ENCODE results near the gene FBXO4. TPM values are rescaled to one million over a fixed set of nuclear protein-coding genes. Genes with fewer than 3 reads are reported as not detected.

FBXO4 gene
- total RNA-seq, 1 experiment from 2014 or later, result 30.4 TPM

DNA sequence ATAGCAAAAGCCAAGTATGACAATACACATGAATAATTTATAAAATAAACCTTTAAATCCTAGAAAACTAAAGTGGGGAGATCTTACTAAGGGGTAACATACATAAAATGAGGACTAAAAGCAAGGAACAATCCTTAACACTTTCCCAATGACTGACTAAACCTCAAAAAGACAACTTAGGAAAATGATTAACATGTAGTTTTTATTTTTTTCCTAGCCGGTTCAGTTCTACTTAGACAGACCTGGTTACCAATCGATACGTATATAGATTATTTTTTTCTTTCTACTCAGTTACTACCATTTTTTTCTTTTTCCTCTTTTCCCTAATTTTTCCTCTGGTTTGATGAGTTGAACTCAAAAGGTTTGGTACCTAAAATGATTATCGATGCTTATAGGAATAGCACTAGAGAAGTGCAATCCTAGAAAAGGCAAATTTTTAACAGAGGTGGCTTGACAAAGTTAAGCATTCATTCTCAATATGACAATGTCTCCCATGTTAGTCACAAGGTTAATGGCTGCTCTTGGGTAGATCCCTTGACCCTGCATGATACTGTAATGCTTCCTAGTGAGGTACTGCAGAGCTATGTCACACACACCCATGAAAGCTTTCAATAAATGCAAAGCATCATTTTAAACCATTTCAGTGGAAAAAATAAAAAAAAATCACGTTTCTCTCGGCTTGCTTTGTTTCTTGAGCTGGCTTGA, 41.5 kb downstream of the FBXO4 start:
- no TSS peak for BruUV-seq (replicated peaks)
- TF ChIP-seq CTCF (conservative IDR thresholded peaks at IDR 0.05) (no peak), EZH2 (IDR thresholded peaks at IDR 0.05; ENCODE audit: low read depth) (no peak)
- Histone ChIP-seq H3K9me3 (ENCODE audit: insufficient read depth, low read depth) (no peaks in the 10 kb centered on the region), H3K4me3 (no peak overlapping the region), H3K79me2 (ENCODE audit: low read depth) (no peaks in the 10 kb centered on the region), H3K27me3 (ENCODE audit: insufficient read depth, low read depth) (no peaks in the 10 kb centered on the region), H3F3A (ENCODE audit: insufficient read depth, low read depth) (no peaks in the 10 kb centered on the region), H3K9me2 (ENCODE audit: insufficient read depth) (no peaks in the 10 kb centered on the region), H3K36me3 (ENCODE audit: low read depth) (no peaks in the 10 kb centered on the region), H3K27ac (no peak overlapping the region), H3K4me1 (replicated peaks; ENCODE audit: insufficient read depth) (no peaks in the 10 kb centered on the region), H2AFZ (no peak overlapping the region), H4K20me1 (ENCODE audit: insufficient read depth) (no peaks in the 10 kb centered on the region), H3K4me2 (no peak overlapping the region)
- CTCF ChIA-PET, result interaction anchor here (0.6 kb wide), 1 partner anchor 107 kb away, joined by 3 read pairs; no protein-coding TSS in a partner anchor
- intact Hi-C loops (cut with micrococcal nuclease; ENCODE audit: unreplicated experiment), result no loop called here
- no peak for DNase-seq
- POLR2A ChIA-PET (ENCODE audit: unreplicated experiment), result no interaction called here

- Histone ChIP-seq H3K4me2 (no peak overlapping the region), H3K27me3 (ENCODE audit: insufficient read depth, low read depth) (no peaks in the 10 kb centered on the region), H4K20me1 (ENCODE audit: insufficient read depth) (no peaks in the 10 kb centered on the region), H3K79me2 (ENCODE audit: low read depth) (no peaks in the 10 kb centered on the region), H3K4me1 (replicated peaks; ENCODE audit: insufficient read depth) (no peaks in the 10 kb centered on the region), H3K9me3 (ENCODE audit: insufficient read depth, low read depth) (no peaks in the 10 kb centered on the region), H2AFZ (no peak overlapping the region), H3F3A (ENCODE audit: insufficient read depth, low read depth) (no peaks in the 10 kb centered on the region), H3K9me2 (ENCODE audit: insufficient read depth) (no peaks in the 10 kb centered on the region), H3K27ac (no peak overlapping the region), H3K36me3 (ENCODE audit: low read depth) (no peaks in the 10 kb centered on the region), H3K4me3 (no peak overlapping the region)
- no peak for TF ChIP-seq EZH2 (IDR thresholded peaks at IDR 0.05; ENCODE audit: low read depth)
- no peak for TF ChIP-seq CTCF (conservative IDR thresholded peaks at IDR 0.05)
- no TSS peak for BruUV-seq (replicated peaks)
- DNase-seq, result peak in 1 of 2 experiments; percentile 26
- ChIA-PET POLR2A (ENCODE audit: unreplicated experiment) (interaction anchor here (0.6 kb wide), 1 partner anchor 197 kb away, joined by 3 read pairs; no protein-coding TSS in a partner anchor), CTCF (interaction anchor here (0.6 kb wide), 1 partner anchor 108 kb away, joined by 3 read pairs; no protein-coding TSS in a partner anchor)
- intact Hi-C loops (cut with micrococcal nuclease; ENCODE audit: unreplicated experiment), result no loop called here
Observed at GRCh38 chr5:41967401-41967800, 42.3 kb downstream of the FBXO4 start.

DNA sequence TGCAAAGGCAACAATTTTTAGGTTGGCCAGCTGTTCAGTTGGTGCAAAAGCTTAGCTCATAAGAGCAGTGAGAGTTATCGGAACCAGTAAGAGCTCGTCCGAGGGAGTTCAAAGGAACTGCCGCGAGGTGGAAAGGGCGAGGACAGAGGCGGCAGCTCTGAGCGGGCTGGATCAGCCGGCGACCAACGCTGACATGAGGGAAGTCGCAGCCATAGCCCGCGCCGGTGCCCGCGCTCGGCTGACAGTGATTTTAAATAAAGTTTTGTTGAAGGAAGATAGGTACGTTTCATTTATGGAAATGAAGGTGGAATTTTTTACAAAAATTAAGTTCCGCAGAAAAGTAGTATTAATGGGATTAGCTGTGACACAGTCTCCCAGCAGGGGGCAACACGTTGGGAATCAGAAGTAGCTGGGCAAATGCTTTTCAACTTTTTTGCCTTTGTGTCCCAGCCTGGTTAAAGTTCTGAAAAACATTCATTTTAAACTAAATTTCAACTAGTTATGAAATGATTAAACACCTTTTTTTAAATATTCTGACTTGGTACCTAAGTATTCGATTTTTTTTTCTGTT, 43.2 kb downstream of the FBXO4 start:
- Histone ChIP-seq H4K20me1 (ENCODE audit: insufficient read depth) (no peaks in the 10 kb centered on the region), H3K4me1 (replicated peaks; ENCODE audit: insufficient read depth) (no peaks in the 10 kb centered on the region), H3K27ac (no peak overlapping the region), H3K36me3 (ENCODE audit: low read depth) (no peaks in the 10 kb centered on the region), H3K79me2 (ENCODE audit: low read depth) (no peaks in the 10 kb centered on the region), H3K27me3 (ENCODE audit: insufficient read depth, low read depth) (no peaks in the 10 kb centered on the region), H3K9me2 (ENCODE audit: insufficient read depth) (no peaks in the 10 kb centered on the region), H3F3A (ENCODE audit: insufficient read depth, low read depth) (no peaks in the 10 kb centered on the region), H3K4me2 (no peak overlapping the region), H3K4me3 (no peak overlapping the region), H3K9me3 (ENCODE audit: insufficient read depth, low read depth) (no peaks in the 10 kb centered on the region), H2AFZ (no peak overlapping the region)
- CTCF ChIA-PET, result no interaction called here
- no TSS peak for BruUV-seq (replicated peaks)
- intact Hi-C loops (cut with micrococcal nuclease; ENCODE audit: unreplicated experiment), result no loop called here
- TF ChIP-seq EZH2 (IDR thresholded peaks at IDR 0.05; ENCODE audit: low read depth) (no peak), CTCF (conservative IDR thresholded peaks at IDR 0.05) (no peak; the same call in 1 of the 2 replicates)
- POLR2A ChIA-PET (ENCODE audit: unreplicated experiment), result interaction anchor here (0.5 to 0.6 kb wide), 2 partner anchors 197 to 1547 kb away, joined by 3 to 4 read pairs; partner anchors contain the start of gene C5orf34
- peak in 1 of 2 experiments; percentile 30 for DNase-seq
